ENCODE results near the gene ATXN10.

The ATXN10 gene

GRCh38 chr22:45762545-45763235 lies 91.1 kb downstream of the ATXN10 start:
- H3K27ac Mint-ChIP-seq, result peak overlapping the region in 2 of 3 experiments; percentile 85 to 90
- H3K36me3 Mint-ChIP-seq (ENCODE audit: low read depth), result peaks cover 36% of the 10 kb centered on the region
- H3K27me3 Mint-ChIP-seq (ENCODE audit: low read depth), result no peaks in the 10 kb centered on the region
- no peaks in the 10 kb centered on the region for H3K9me3 Mint-ChIP-seq
- H3K4me3 Mint-ChIP-seq, result no peak overlapping the region
- peaks cover 29% of the 10 kb centered on the region for H3K4me1 Mint-ChIP-seq
- TF ChIP-seq CTCF (IDR thresholded peaks at IDR 0.05; ENCODE audit: unreplicated experiment in 3 of 3), result no peak

- Mint-ChIP-seq H3K36me3 (ENCODE audit: low read depth) (peaks cover 38% of the 10 kb centered on the region), H3K9me3 (no peaks in the 10 kb centered on the region), H3K4me3 (no peak overlapping the region), H3K27me3 (ENCODE audit: low read depth) (no peaks in the 10 kb centered on the region), H3K4me1 (peaks cover 27% of the 10 kb centered on the region), H3K27ac (peak overlapping the region; percentile 49 to 90 (median 85))
- no peak for TF ChIP-seq CTCF (IDR thresholded peaks at IDR 0.05; ENCODE audit: unreplicated experiment in 3 of 3)
These were observed 91.6 kb downstream of the ATXN10 start for GRCh38 chr22:45763236-45763624.

DNA sequence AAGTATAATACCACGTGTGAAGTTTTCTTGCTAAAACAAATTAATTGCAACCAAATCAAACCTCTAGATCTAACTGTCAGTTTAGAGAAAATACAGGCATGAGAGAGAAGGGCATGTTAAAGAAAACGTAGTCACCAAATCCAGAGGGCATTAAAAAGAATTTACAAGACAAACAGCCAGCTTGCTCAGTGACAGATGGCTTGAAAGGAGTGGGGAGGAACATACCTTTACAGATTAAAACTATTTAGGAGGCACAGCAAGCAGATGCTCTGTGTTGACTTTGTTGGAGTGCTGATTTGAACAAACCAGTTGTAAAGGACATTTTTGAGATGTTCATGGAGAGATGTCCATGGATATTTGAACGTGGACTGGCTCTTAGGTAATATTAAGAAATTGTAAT lies 96.9 kb downstream of the ATXN10 start:
- no peaks in the 10 kb centered on the region for H3K27me3 Mint-ChIP-seq (ENCODE audit: low read depth)

GRCh38 chr22:45769569-45770210 lies 98.1 kb downstream of the ATXN10 start:
- Mint-ChIP-seq H3K4me1 (peaks cover 20% of the 10 kb centered on the region), H3K4me3 (no peak overlapping the region), H3K9me3 (peaks cover 5% of the 10 kb centered on the region), H3K27me3 (ENCODE audit: low read depth) (no peaks in the 10 kb centered on the region), H3K36me3 (ENCODE audit: low read depth) (peaks cover 66% of the 10 kb centered on the region), H3K27ac (peak overlapping the region; percentile 10 to 89 (median 45))
- TF ChIP-seq CTCF (IDR thresholded peaks at IDR 0.05; ENCODE audit: unreplicated experiment in 3 of 3), result no peak

More for the DNA sequence above, 96.9 kb downstream of the ATXN10 start:
- TF ChIP-seq CTCF (IDR thresholded peaks at IDR 0.05; ENCODE audit: unreplicated experiment in 3 of 3), result no peak
- Mint-ChIP-seq H3K4me3 (no peak overlapping the region), H3K36me3 (ENCODE audit: low read depth) (peaks cover 71% of the 10 kb centered on the region), H3K27ac (peak overlapping the region; percentile 10 to 89 (median 45)), H3K9me3 (peaks cover 5% of the 10 kb centered on the region), H3K4me1 (peaks cover 26% of the 10 kb centered on the region)

GRCh38 chr22:45770506-45770905 lies 98.9 kb downstream of the ATXN10 start:
- Mint-ChIP-seq H3K9me3 (peaks cover 5% of the 10 kb centered on the region), H3K4me1 (peaks cover 20% of the 10 kb centered on the region), H3K27ac (peak overlapping the region in 1 of 3 experiments; percentile 1), H3K4me3 (no peak overlapping the region), H3K36me3 (ENCODE audit: low read depth) (peaks cover 59% of the 10 kb centered on the region), H3K27me3 (ENCODE audit: low read depth) (no peaks in the 10 kb centered on the region)
- TF ChIP-seq CTCF (IDR thresholded peaks at IDR 0.05; ENCODE audit: unreplicated experiment in 3 of 3), result no peak
